A549 (cell line): ENCODE data around the gene SLC33A1.
"Not testable (repeated sequence)": the region's sequence is repeated elsewhere in the genome, so short reads cannot be mapped to it uniquely, and the experiment has no call there.

ENCODE experiments used
- ESRRA ChIP-seq: fragments of 150-350 bp; IDR thresholded peaks from 2 replicates; pipeline ENCODE4 v1.6.1; 2014; ENCODE audit warnings: mild to moderate bottlenecking, low read length, borderline replicate concordance
- JUN ChIP-seq, 2 experiments: fragments of >200 bp; sonication (Bioruptor Twin); formaldehyde crosslinking; IDR thresholded peaks; 2 replicates in 1 of 2; 3 replicates in 1 of 2; pipeline ENCODE4 v1.6.1; 2016 to 2017
- MYC ChIP-seq: IDR thresholded peaks from 2 replicates; pipeline ENCODE4 v1.6.1; 2012; ENCODE audit warnings: mild to moderate bottlenecking, inconsistent platforms, low read length, improper control_type of control experiment, borderline replicate concordance
- SREBF2 ChIP-seq: fragments of 450-650 bp; IDR thresholded peaks from 2 replicates; pipeline ENCODE4 v1.6.1; 2014; ENCODE audit warnings: mild to moderate bottlenecking, moderate library complexity
- TFCP2L1 ChIP-seq: fragments of 250-450 bp; sonication (Bioruptor Pico); IDR thresholded peaks from 2 replicates; pipeline ENCODE4 v1.5.0; 2021; ENCODE audit warnings: mild to moderate bottlenecking
- TF ChIP-seq, protein P1 (sequence below): fragments of >200 bp; sonication (Bioruptor Twin); formaldehyde crosslinking; IDR thresholded peaks from 3 replicates; pipeline ENCODE4 v1.5.1; 2016

DNA sequence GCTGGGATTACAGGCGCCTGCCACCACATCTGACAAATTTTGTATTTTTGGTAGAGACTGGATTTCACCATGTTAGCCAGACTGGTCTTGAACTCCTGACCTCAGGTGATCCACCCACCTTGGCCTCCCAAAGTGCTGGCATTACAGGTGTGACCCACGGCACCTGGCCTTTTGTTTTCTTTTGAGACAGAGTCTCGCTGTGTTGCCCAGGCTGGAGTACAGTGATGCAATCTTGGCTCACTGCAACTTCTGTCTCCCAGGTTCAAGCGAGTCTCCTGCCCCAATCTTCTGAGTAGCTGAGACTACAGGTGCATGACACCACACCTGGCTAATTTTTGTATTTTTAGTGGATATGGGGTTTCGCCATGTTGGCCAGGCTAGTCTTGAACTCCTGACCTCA, 6.2 kb upstream of the SLC33A1 start:
- TF ChIP-seq, protein P1, sequence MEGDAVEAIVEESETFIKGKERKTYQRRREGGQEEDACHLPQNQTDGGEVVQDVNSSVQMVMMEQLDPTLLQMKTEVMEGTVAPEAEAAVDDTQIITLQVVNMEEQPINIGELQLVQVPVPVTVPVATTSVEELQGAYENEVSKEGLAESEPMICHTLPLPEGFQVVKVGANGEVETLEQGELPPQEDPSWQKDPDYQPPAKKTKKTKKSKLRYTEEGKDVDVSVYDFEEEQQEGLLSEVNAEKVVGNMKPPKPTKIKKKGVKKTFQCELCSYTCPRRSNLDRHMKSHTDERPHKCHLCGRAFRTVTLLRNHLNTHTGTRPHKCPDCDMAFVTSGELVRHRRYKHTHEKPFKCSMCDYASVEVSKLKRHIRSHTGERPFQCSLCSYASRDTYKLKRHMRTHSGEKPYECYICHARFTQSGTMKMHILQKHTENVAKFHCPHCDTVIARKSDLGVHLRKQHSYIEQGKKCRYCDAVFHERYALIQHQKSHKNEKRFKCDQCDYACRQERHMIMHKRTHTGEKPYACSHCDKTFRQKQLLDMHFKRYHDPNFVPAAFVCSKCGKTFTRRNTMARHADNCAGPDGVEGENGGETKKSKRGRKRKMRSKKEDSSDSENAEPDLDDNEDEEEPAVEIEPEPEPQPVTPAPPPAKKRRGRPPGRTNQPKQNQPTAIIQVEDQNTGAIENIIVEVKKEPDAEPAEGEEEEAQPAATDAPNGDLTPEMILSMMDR: not testable (repeated sequence)
- TF ChIP-seq MYC; TFCP2L1 (CRISPR knock-in tag); ESRRA; SREBF2; JUN (IDR thresholded peaks at IDR 0.05): not testable (repeated sequence)
